Stimulated activated memory B cell treated with anti-CD40 and anti-IgM and Interleukin-4, amounts not matched to agents 10 μg/mL and 1 μg/mL and 100 μg/mL, for 72 hours (primary cell): ENCODE data around the gene GLI3.

Experiments
- ATAC-seq: fragments of 150-1000 bp; cut with Tn5 transposase; 2 replicates; pipeline ENCODE4 v1.10.0; 2021
- H3K27ac Mint-ChIP-seq: one replicate; pipeline ENCODE4 v1.8.0; 2022; ENCODE audit warnings: mild to moderate bottlenecking, mixed read lengths
- H3K27me3 Mint-ChIP-seq: one replicate; pipeline ENCODE4 v1.8.0; 2022; ENCODE audit warnings: mixed read lengths
- H3K36me3 Mint-ChIP-seq: one replicate; pipeline ENCODE4 v1.8.0; 2022; ENCODE audit warnings: mixed read lengths
- H3K4me1 Mint-ChIP-seq: one replicate; pipeline ENCODE4 v1.8.0; 2022; ENCODE audit warnings: mixed read lengths
- H3K4me3 Mint-ChIP-seq: one replicate; pipeline ENCODE4 v1.8.0; 2022; ENCODE audit warnings: mild to moderate bottlenecking, moderate library complexity, mixed read lengths
- H3K9me3 Mint-ChIP-seq: one replicate; pipeline ENCODE4 v1.8.0; 2022; ENCODE audit warnings: mixed read lengths

GLI3 gene

GRCh38 chr7:42242381-42242780 is 5.4 kb upstream of the GLI3 start:
- ATAC-seq, result no peak
- Mint-ChIP-seq H3K9me3 (no peaks in the 10 kb centered on the region), H3K27me3 (peaks cover 56% of the 10 kb centered on the region)

GRCh38 chr7:42241424-42241823 is 4.4 kb upstream of the GLI3 start:
- no peak for ATAC-seq
- H3K36me3 Mint-ChIP-seq, result peaks cover 5% of the 10 kb centered on the region
- H3K27ac Mint-ChIP-seq, result no peak overlapping the region
- no peaks in the 10 kb centered on the region for H3K9me3 Mint-ChIP-seq
- H3K27me3 Mint-ChIP-seq, result peaks cover 59% of the 10 kb centered on the region
- no peak overlapping the region for H3K4me3 Mint-ChIP-seq
- H3K4me1 Mint-ChIP-seq, result peaks cover 10% of the 10 kb centered on the region

More at GRCh38 chr7:42242381-42242780, 5.4 kb upstream of the GLI3 start:
- Mint-ChIP-seq H3K4me1 (peaks cover 8% of the 10 kb centered on the region), H3K27ac (no peak overlapping the region), H3K4me3 (no peak overlapping the region), H3K36me3 (peaks cover 5% of the 10 kb centered on the region)

GRCh38 chr7:42240416-42240815 is 3.4 kb upstream of the GLI3 start:
- H3K27ac Mint-ChIP-seq, result no peak overlapping the region
- no peak overlapping the region for H3K4me3 Mint-ChIP-seq
- no peak for ATAC-seq
- peaks cover 5% of the 10 kb centered on the region for H3K36me3 Mint-ChIP-seq
- H3K27me3 Mint-ChIP-seq, result peaks cover 69% of the 10 kb centered on the region
- H3K9me3 Mint-ChIP-seq, result no peaks in the 10 kb centered on the region
- peaks cover 20% of the 10 kb centered on the region for H3K4me1 Mint-ChIP-seq

- H3K27me3 Mint-ChIP-seq, result peaks cover 74% of the 10 kb centered on the region
- H3K9me3 Mint-ChIP-seq, result no peaks in the 10 kb centered on the region
- H3K4me3 Mint-ChIP-seq, result peak overlapping the region; percentile 79
- H3K36me3 Mint-ChIP-seq, result peaks cover 5% of the 10 kb centered on the region
- H3K27ac Mint-ChIP-seq, result no peak overlapping the region
- ATAC-seq, result no peak
- H3K4me1 Mint-ChIP-seq, result peaks cover 20% of the 10 kb centered on the region
Observed at GRCh38 chr7:42238709-42239366, 1.8 kb upstream of the GLI3 start.

GRCh38 chr7:42237811-42238541 is 967 bp upstream of the GLI3 start:
- H3K27me3 Mint-ChIP-seq, result peaks cover 74% of the 10 kb centered on the region
- H3K4me3 Mint-ChIP-seq, result peak overlapping the region; percentile 80
- peaks cover 20% of the 10 kb centered on the region for H3K4me1 Mint-ChIP-seq
- no peak overlapping the region for H3K27ac Mint-ChIP-seq
- H3K36me3 Mint-ChIP-seq, result peaks cover 5% of the 10 kb centered on the region
- ATAC-seq, result no peak
- no peaks in the 10 kb centered on the region for H3K9me3 Mint-ChIP-seq

- Mint-ChIP-seq H3K4me1 (peaks cover 20% of the 10 kb centered on the region), H3K9me3 (no peaks in the 10 kb centered on the region), H3K4me3 (peak overlapping the region; percentile 49), H3K27me3 (peaks cover 72% of the 10 kb centered on the region), H3K27ac (no peak overlapping the region), H3K36me3 (peaks cover 5% of the 10 kb centered on the region)
- ATAC-seq, result no peak
Observed at GRCh38 chr7:42236266-42236975, 588 bp downstream of the GLI3 start.

GRCh38 chr7:42235741-42236161 is 1.3 kb downstream of the GLI3 start:
- H3K27ac Mint-ChIP-seq, result no peak overlapping the region
- H3K4me1 Mint-ChIP-seq, result peaks cover 20% of the 10 kb centered on the region
- H3K27me3 Mint-ChIP-seq, result peaks cover 69% of the 10 kb centered on the region
- no peak for ATAC-seq
- H3K4me3 Mint-ChIP-seq, result peak overlapping the region; percentile 49
- H3K36me3 Mint-ChIP-seq, result peaks cover 5% of the 10 kb centered on the region
- no peaks in the 10 kb centered on the region for H3K9me3 Mint-ChIP-seq

- peaks cover 59% of the 10 kb centered on the region for H3K27me3 Mint-ChIP-seq
- no peak overlapping the region for H3K27ac Mint-ChIP-seq
- no peaks in the 10 kb centered on the region for H3K9me3 Mint-ChIP-seq
- no peak overlapping the region for H3K4me3 Mint-ChIP-seq
- no peak for ATAC-seq
- peaks cover 20% of the 10 kb centered on the region for H3K4me1 Mint-ChIP-seq
- peaks cover 5% of the 10 kb centered on the region for H3K36me3 Mint-ChIP-seq
Observed at GRCh38 chr7:42234736-42235135, 2.3 kb downstream of the GLI3 start.

- no peak overlapping the region for H3K4me3 Mint-ChIP-seq
- H3K36me3 Mint-ChIP-seq, result peaks cover 5% of the 10 kb centered on the region
- H3K27ac Mint-ChIP-seq, result no peak overlapping the region
- ATAC-seq, result no peak
- peaks cover 54% of the 10 kb centered on the region for H3K27me3 Mint-ChIP-seq
- H3K4me1 Mint-ChIP-seq, result peaks cover 20% of the 10 kb centered on the region
- H3K9me3 Mint-ChIP-seq, result no peaks in the 10 kb centered on the region
Observed at GRCh38 chr7:42233695-42234331, 3.2 kb downstream of the GLI3 start.

- Mint-ChIP-seq H3K4me1 (peaks cover 16% of the 10 kb centered on the region), H3K9me3 (no peaks in the 10 kb centered on the region), H3K27ac (no peak overlapping the region), H3K36me3 (peaks cover 2% of the 10 kb centered on the region), H3K27me3 (peaks cover 54% of the 10 kb centered on the region), H3K4me3 (no peak overlapping the region)
- no peak for ATAC-seq
Observed at GRCh38 chr7:42233171-42233570, 3.8 kb downstream of the GLI3 start.

GRCh38 chr7:42232275-42232674 is 4.7 kb downstream of the GLI3 start:
- Mint-ChIP-seq H3K27me3 (peaks cover 54% of the 10 kb centered on the region), H3K4me1 (peaks cover 21% of the 10 kb centered on the region)

GRCh38 chr7:42231043-42231787 is 5.8 kb downstream of the GLI3 start:
- H3K9me3 Mint-ChIP-seq, result no peaks in the 10 kb centered on the region
- peaks cover 60% of the 10 kb centered on the region for H3K27me3 Mint-ChIP-seq

More at GRCh38 chr7:42232275-42232674, 4.7 kb downstream of the GLI3 start:
- Mint-ChIP-seq H3K27ac (no peak overlapping the region), H3K9me3 (no peaks in the 10 kb centered on the region), H3K36me3 (no peaks in the 10 kb centered on the region), H3K4me3 (no peak overlapping the region)
- no peak for ATAC-seq

GRCh38 chr7:42227936-42228591 is 8.9 kb downstream of the GLI3 start:
- Mint-ChIP-seq H3K9me3 (no peaks in the 10 kb centered on the region), H3K4me1 (peaks cover 11% of the 10 kb centered on the region), H3K4me3 (peak overlapping the region; percentile 65), H3K27me3 (peaks cover 57% of the 10 kb centered on the region), H3K36me3 (no peaks in the 10 kb centered on the region), H3K27ac (no peak overlapping the region)
- ATAC-seq, result peak; percentile 45

More at GRCh38 chr7:42231043-42231787, 5.8 kb downstream of the GLI3 start:
- Mint-ChIP-seq H3K27ac (no peak overlapping the region), H3K4me1 (peaks cover 19% of the 10 kb centered on the region), H3K4me3 (no peak overlapping the region), H3K36me3 (no peaks in the 10 kb centered on the region)
- ATAC-seq, result no peak

- H3K4me3 Mint-ChIP-seq, result no peak overlapping the region
- peaks cover 11% of the 10 kb centered on the region for H3K4me1 Mint-ChIP-seq
- no peaks in the 10 kb centered on the region for H3K9me3 Mint-ChIP-seq
- no peak overlapping the region for H3K27ac Mint-ChIP-seq
- ATAC-seq, result peak; percentile 42
- H3K36me3 Mint-ChIP-seq, result no peaks in the 10 kb centered on the region
- peaks cover 55% of the 10 kb centered on the region for H3K27me3 Mint-ChIP-seq
Observed at GRCh38 chr7:42227541-42227935, 9.5 kb downstream of the GLI3 start.
